Inferior parietal cortex (tissue), 1 donor: ENCODE data around the gene PIBF1.
"Not testable (repeated sequence)": the region's sequence is repeated elsewhere in the genome, so short reads cannot be mapped to it uniquely, and the experiment has no call there.

Source experiments
- DNase-seq: peaks from one replicate; pipeline ENCODE4 v3.0.0-alpha.2; 2016; ENCODE audit errors: extremely low spot score

The PIBF1 gene

GRCh38 chr13:72911981-72912380 lies 130.0 kb downstream of the PIBF1 start:
- no peak for DNase-seq

- no peak for DNase-seq
Observed at GRCh38 chr13:72920097-72920496, 138.2 kb downstream of the PIBF1 start.

GRCh38 chr13:72931311-72931710 lies 149.4 kb downstream of the PIBF1 start:
- DNase-seq: no peak

GRCh38 chr13:72932250-72932649 lies 150.3 kb downstream of the PIBF1 start:
- no peak for DNase-seq

GRCh38 chr13:72946267-72946666 lies 164.3 kb downstream of the PIBF1 start:
- not testable (repeated sequence) for DNase-seq

- no peak for DNase-seq
Observed at GRCh38 chr13:72952529-72953141, 170.7 kb downstream of the PIBF1 start.

- no peak for DNase-seq
Observed at GRCh38 chr13:72953391-72953965, 171.5 kb downstream of the PIBF1 start.

- DNase-seq: no peak
Observed at GRCh38 chr13:72959643-72960042, 177.7 kb downstream of the PIBF1 start.

GRCh38 chr13:72960114-72960513 lies 178.2 kb downstream of the PIBF1 start:
- DNase-seq: no peak

- DNase-seq: no peak
Observed at GRCh38 chr13:72960541-72960940, 178.6 kb downstream of the PIBF1 start.

GRCh38 chr13:72963762-72964161 lies 181.8 kb downstream of the PIBF1 start:
- no peak for DNase-seq

- no peak for DNase-seq
Observed at GRCh38 chr13:72970301-72970880, 188.5 kb downstream of the PIBF1 start.

- no peak for DNase-seq
Observed at GRCh38 chr13:72970956-72971355, 189.0 kb downstream of the PIBF1 start.

GRCh38 chr13:72973234-72973633 lies 191.3 kb downstream of the PIBF1 start:
- no peak for DNase-seq

GRCh38 chr13:72983085-72983768 lies 201.3 kb downstream of the PIBF1 start:
- DNase-seq: no peak

- no peak for DNase-seq
Observed at GRCh38 chr13:72985610-72986009, 203.7 kb downstream of the PIBF1 start.

GRCh38 chr13:72986197-72986596 lies 204.3 kb downstream of the PIBF1 start:
- no peak for DNase-seq

GRCh38 chr13:72990953-72991352 lies 209.0 kb downstream of the PIBF1 start:
- no peak for DNase-seq

GRCh38 chr13:72998012-72998411 lies 216.1 kb downstream of the PIBF1 start:
- DNase-seq: no peak

- DNase-seq: no peak
Observed at GRCh38 chr13:73000027-73000674, 218.2 kb downstream of the PIBF1 start.

- no peak for DNase-seq
Observed at GRCh38 chr13:73001971-73002370, 220.0 kb downstream of the PIBF1 start.

GRCh38 chr13:73011751-73012150 lies 229.8 kb downstream of the PIBF1 start:
- no peak for DNase-seq
